NOMO-1 treated with DMSO at 0.1 percent for 48 hours (cell line): ENCODE measurements around the gene CCDC138.

Experiments used
- DNase-seq: peaks from one replicate; lab custom pipeline; 2025; ENCODE audit not compliant: unreplicated experiment; lab: John Stamatoyannopoulos, UW

The CCDC138 gene

GRCh38 chr2:108894766-108895165 lies 108.2 kb downstream of the CCDC138 start:
- DNase-seq, result no peak

GRCh38 chr2:108895188-108895587 lies 108.6 kb downstream of the CCDC138 start:
- DNase-seq, result no peak

- DNase-seq, result no peak
These were observed 110.2 kb downstream of the CCDC138 start for GRCh38 chr2:108896741-108897140.

- DNase-seq, result no peak
These were observed 111.9 kb downstream of the CCDC138 start for GRCh38 chr2:108898315-108899082.

GRCh38 chr2:108904680-108905079 lies 118.1 kb downstream of the CCDC138 start:
- no peak for DNase-seq

- no peak for DNase-seq
These were observed 118.6 kb downstream of the CCDC138 start for GRCh38 chr2:108905176-108905575.

- no peak for DNase-seq
These were observed 119.3 kb downstream of the CCDC138 start for GRCh38 chr2:108905906-108906305.

- DNase-seq, result no peak
These were observed 120.0 kb downstream of the CCDC138 start for GRCh38 chr2:108906403-108907077.

GRCh38 chr2:108907822-108908712 lies 121.5 kb downstream of the CCDC138 start:
- DNase-seq, result no peak

GRCh38 chr2:108908713-108909070 lies 122.1 kb downstream of the CCDC138 start:
- DNase-seq, result no peak

GRCh38 chr2:108909275-108909823 lies 122.8 kb downstream of the CCDC138 start:
- DNase-seq, result no peak

GRCh38 chr2:108910011-108910431 lies 123.5 kb downstream of the CCDC138 start:
- no peak for DNase-seq

GRCh38 chr2:108910541-108911396 lies 124.2 kb downstream of the CCDC138 start:
- no peak for DNase-seq

GRCh38 chr2:108911401-108911800 lies 124.8 kb downstream of the CCDC138 start:
- DNase-seq, result no peak

- no peak for DNase-seq
These were observed 125.4 kb downstream of the CCDC138 start for GRCh38 chr2:108911807-108912628.

GRCh38 chr2:108912629-108912902 lies 126.0 kb downstream of the CCDC138 start:
- no peak for DNase-seq

GRCh38 chr2:108916122-108916795 lies 129.7 kb downstream of the CCDC138 start:
- no peak for DNase-seq

GRCh38 chr2:108916796-108917421 lies 130.3 kb downstream of the CCDC138 start:
- DNase-seq, result no peak

GRCh38 chr2:108917526-108917925 lies 131.0 kb downstream of the CCDC138 start:
- no peak for DNase-seq
